ENCODE results near the gene FPR2. TPM values are rescaled to one million over a fixed set of nuclear protein-coding genes. Genes with fewer than 3 reads are reported as not detected.

FPR2 gene
- total RNA-seq, 2 experiments from 2014 or later: not detected

DNA sequence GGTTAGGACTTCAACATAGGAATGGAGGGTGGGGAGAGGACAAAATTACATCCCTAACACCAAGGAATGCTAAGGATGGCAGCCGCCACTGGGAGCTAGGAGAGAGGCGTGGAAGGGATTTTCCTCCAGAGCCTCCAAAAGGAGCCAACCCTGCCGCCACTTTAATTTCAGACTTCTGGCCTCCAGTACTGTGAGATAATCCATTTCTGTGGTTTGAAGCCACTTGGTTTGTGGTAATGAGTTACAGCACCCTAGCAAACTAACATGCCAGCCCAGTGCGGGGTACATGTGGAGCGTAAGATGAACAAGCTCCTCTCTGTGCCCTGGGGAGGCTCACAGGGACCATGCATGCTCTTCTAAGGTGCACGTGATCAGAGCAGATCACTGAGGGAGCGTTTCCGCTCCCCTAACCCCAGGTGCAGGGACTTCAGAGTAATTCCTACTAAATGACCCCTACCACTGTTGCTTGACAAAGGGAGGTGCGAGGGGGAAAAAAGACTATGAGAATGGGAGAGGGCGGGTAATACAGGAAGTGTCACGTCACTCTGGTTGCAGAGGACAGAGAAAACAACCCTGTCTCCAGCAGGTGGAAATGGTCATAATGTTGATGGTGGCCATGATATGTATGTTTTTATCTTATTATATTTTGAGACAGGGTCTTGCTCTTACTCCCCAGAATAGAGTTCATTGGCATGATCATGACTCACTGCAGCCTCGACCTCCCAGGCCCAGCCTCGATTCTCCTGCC lies 21.3 kb upstream of the FPR2 start:
- no peaks in the 10 kb centered on the region for H3K79me2 ChIP-seq (ENCODE audit: insufficient read depth, low read depth, low read length)
- H3K27ac ChIP-seq (ENCODE audit: low read depth, low read length, poor library complexity, severe bottlenecking): no peak overlapping the region
- no TSS peak for BruUV-seq (replicated peaks)
- no peaks in the 10 kb centered on the region for H4K20me1 ChIP-seq (ENCODE audit: insufficient read depth, low read length)
- H3K9me2 ChIP-seq (ENCODE audit: insufficient read depth, low read length): no peaks in the 10 kb centered on the region
- no peak overlapping the region for H3K4me3 ChIP-seq (ENCODE audit: low read depth, low read length, poor library complexity, severe bottlenecking)
- no peak for DNase-seq (ENCODE audit: low spot score)
- POLR2A ChIA-PET: no interaction called here
- no peaks in the 10 kb centered on the region for H3K4me1 ChIP-seq (ENCODE audit: insufficient read depth, low read length, poor library complexity, severe bottlenecking)
- CTCF ChIA-PET (ENCODE audit: unreplicated experiment): no interaction called here
- H2AFZ ChIP-seq (ENCODE audit: low read length): no peak overlapping the region
- H3K9me3 ChIP-seq (ENCODE audit: low read length): no peaks in the 10 kb centered on the region
- no peaks in the 10 kb centered on the region for H3K36me3 ChIP-seq (ENCODE audit: insufficient read depth, low read length)
- intact Hi-C loops (cut with micrococcal nuclease; ENCODE audit: unreplicated experiment): no loop called here
- H3K4me2 ChIP-seq (ENCODE audit: low read length): no peak overlapping the region
- TF ChIP-seq, protein P1, sequence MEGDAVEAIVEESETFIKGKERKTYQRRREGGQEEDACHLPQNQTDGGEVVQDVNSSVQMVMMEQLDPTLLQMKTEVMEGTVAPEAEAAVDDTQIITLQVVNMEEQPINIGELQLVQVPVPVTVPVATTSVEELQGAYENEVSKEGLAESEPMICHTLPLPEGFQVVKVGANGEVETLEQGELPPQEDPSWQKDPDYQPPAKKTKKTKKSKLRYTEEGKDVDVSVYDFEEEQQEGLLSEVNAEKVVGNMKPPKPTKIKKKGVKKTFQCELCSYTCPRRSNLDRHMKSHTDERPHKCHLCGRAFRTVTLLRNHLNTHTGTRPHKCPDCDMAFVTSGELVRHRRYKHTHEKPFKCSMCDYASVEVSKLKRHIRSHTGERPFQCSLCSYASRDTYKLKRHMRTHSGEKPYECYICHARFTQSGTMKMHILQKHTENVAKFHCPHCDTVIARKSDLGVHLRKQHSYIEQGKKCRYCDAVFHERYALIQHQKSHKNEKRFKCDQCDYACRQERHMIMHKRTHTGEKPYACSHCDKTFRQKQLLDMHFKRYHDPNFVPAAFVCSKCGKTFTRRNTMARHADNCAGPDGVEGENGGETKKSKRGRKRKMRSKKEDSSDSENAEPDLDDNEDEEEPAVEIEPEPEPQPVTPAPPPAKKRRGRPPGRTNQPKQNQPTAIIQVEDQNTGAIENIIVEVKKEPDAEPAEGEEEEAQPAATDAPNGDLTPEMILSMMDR (conservative IDR thresholded peaks at IDR 0.05; ENCODE audit: low read length): no peak
- TF ChIP-seq EZH2phosphoT487 (IDR thresholded peaks at IDR 0.05; ENCODE audit: borderline replicate concordance, low read depth, low read length): no peak

DNA sequence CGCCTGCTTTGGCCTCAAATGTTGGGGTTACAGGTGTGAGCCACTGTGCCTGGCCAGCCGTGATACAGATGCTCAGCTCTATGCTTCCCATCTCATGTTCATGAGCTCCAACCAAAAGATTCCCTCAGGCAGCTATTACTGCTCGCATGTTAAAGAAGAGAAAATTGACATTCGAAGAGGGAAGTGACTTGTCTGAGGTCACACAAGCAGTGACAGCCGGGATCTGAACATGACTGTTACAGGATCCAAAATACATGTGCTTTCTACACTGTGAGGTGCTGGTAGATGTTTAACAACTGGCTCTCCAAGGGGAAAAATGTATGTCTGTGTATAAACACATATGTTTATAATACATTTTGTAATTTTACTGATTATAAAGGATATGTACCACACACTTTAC lies 20.6 kb upstream of the FPR2 start:
- H3K79me2 ChIP-seq (ENCODE audit: insufficient read depth, low read depth, low read length): no peaks in the 10 kb centered on the region
- H2AFZ ChIP-seq (ENCODE audit: low read length): no peak overlapping the region
- intact Hi-C loops (cut with micrococcal nuclease; ENCODE audit: unreplicated experiment): no loop called here
- ChIA-PET CTCF (ENCODE audit: unreplicated experiment) (no interaction called here), POLR2A (no interaction called here)
- H3K27ac ChIP-seq (ENCODE audit: low read depth, low read length, poor library complexity, severe bottlenecking): no peak overlapping the region
- no peaks in the 10 kb centered on the region for H3K9me3 ChIP-seq (ENCODE audit: low read length)
- H3K4me3 ChIP-seq (ENCODE audit: low read depth, low read length, poor library complexity, severe bottlenecking): no peak overlapping the region
- BruUV-seq (replicated peaks): no TSS peak
- no peak overlapping the region for H3K4me2 ChIP-seq (ENCODE audit: low read length)
- no peaks in the 10 kb centered on the region for H4K20me1 ChIP-seq (ENCODE audit: insufficient read depth, low read length)
- no peaks in the 10 kb centered on the region for H3K9me2 ChIP-seq (ENCODE audit: insufficient read depth, low read length)
- no peaks in the 10 kb centered on the region for H3K36me3 ChIP-seq (ENCODE audit: insufficient read depth, low read length)
- H3K4me1 ChIP-seq (ENCODE audit: insufficient read depth, low read length, poor library complexity, severe bottlenecking): no peaks in the 10 kb centered on the region
- no peak for DNase-seq (ENCODE audit: low spot score)
- TF ChIP-seq, protein P1 (conservative IDR thresholded peaks at IDR 0.05; ENCODE audit: low read length): no peak
- no peak for TF ChIP-seq EZH2phosphoT487 (IDR thresholded peaks at IDR 0.05; ENCODE audit: borderline replicate concordance, low read depth, low read length)

DNA sequence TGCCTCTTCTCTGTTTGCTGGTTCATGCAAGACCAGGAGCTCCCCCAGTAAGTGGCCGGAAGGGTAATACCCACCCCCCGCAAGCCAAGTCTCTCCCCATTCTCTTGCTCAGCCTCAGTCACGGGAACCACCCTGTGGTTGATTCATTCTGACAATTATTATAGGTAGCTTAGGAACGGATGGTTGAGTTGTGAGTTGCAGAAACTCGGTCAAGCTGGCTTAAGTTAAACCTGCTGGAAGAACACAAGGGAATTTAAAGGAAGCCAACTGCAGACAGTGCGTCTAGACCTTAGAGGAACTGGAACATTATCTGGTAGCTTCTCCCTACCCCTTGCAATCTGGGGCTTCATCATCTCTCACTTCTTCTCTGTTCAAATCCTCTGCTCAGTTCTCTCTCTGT lies 18.2 kb upstream of the FPR2 start:
- Histone ChIP-seq H3K79me2 (ENCODE audit: insufficient read depth, low read depth, low read length) (no peaks in the 10 kb centered on the region), H3K9me3 (ENCODE audit: low read length) (no peaks in the 10 kb centered on the region), H2AFZ (ENCODE audit: low read length) (no peak overlapping the region), H3K4me2 (ENCODE audit: low read length) (no peak overlapping the region), H3K4me1 (ENCODE audit: insufficient read depth, low read length, poor library complexity, severe bottlenecking) (no peaks in the 10 kb centered on the region), H3K36me3 (ENCODE audit: insufficient read depth, low read length) (no peaks in the 10 kb centered on the region), H3K9me2 (ENCODE audit: insufficient read depth, low read length) (no peaks in the 10 kb centered on the region), H3K4me3 (ENCODE audit: low read depth, low read length, poor library complexity, severe bottlenecking) (no peak overlapping the region), H4K20me1 (ENCODE audit: insufficient read depth, low read length) (no peaks in the 10 kb centered on the region), H3K27ac (ENCODE audit: low read depth, low read length, poor library complexity, severe bottlenecking) (no peak overlapping the region)
- CTCF ChIA-PET (ENCODE audit: unreplicated experiment): no interaction called here
- DNase-seq (ENCODE audit: low spot score): no peak
- BruUV-seq (replicated peaks): no TSS peak
- POLR2A ChIA-PET: no interaction called here
- intact Hi-C loops (cut with micrococcal nuclease; ENCODE audit: unreplicated experiment): no loop called here
- TF ChIP-seq, protein P1 (conservative IDR thresholded peaks at IDR 0.05; ENCODE audit: low read length): no peak
- no peak for TF ChIP-seq EZH2phosphoT487 (IDR thresholded peaks at IDR 0.05; ENCODE audit: borderline replicate concordance, low read depth, low read length)
